BLaER1 (cell line): ENCODE data around the gene ACLY.
"Not testable (repeated sequence)": the region's sequence is repeated elsewhere in the genome, so short reads cannot be mapped to it uniquely, and the experiment has no call there.

Experiments used
- H3K27ac ChIP-seq: shearing (Covaris generic); formaldehyde crosslinking; 2 replicates; pipeline ENCODE4 v1.8.1; 2022
- H3K27me3 ChIP-seq: shearing (Covaris generic); formaldehyde crosslinking; 2 replicates; pipeline ENCODE4 v1.8.1; 2022
- H3K36me3 ChIP-seq: shearing (Covaris generic); formaldehyde crosslinking; 2 replicates; pipeline ENCODE4 v1.8.1; 2022
- H3K4me1 ChIP-seq: shearing (Covaris generic); formaldehyde crosslinking; 2 replicates; pipeline ENCODE4 v1.8.1; 2022
- H3K4me2 ChIP-seq: shearing (Covaris generic); formaldehyde crosslinking; 2 replicates; pipeline ENCODE4 v1.8.1; 2022
- H3K4me3 ChIP-seq: shearing (Covaris generic); formaldehyde crosslinking; 2 replicates; pipeline ENCODE4 v1.8.1; 2022
- H3K9ac ChIP-seq: shearing (Covaris generic); formaldehyde crosslinking; 2 replicates; pipeline ENCODE4 v1.8.1; 2022
- H3K9me3 ChIP-seq: shearing (Covaris generic); formaldehyde crosslinking; 2 replicates; pipeline ENCODE4 v1.8.1; 2022
- H4K20me1 ChIP-seq: shearing (Covaris generic); formaldehyde crosslinking; 2 replicates; pipeline ENCODE4 v1.8.1; 2022
- Cebpa-rat ChIP-seq: shearing (Covaris generic); IDR thresholded peaks from 2 replicates; pipeline ENCODE4 v1.8.1; 2022

The ACLY gene

GRCh38 chr17:41882756-41883155 is 36.0 kb downstream of the ACLY start:
- Histone ChIP-seq H3K4me2 (no peak overlapping the region), H3K27ac (no peak overlapping the region), H3K4me3 (no peak overlapping the region), H3K27me3 (no peaks in the 10 kb centered on the region), H3K4me1 (peaks cover 9% of the 10 kb centered on the region), H3K9ac (no peak overlapping the region), H3K9me3 (peaks cover 6% of the 10 kb centered on the region), H4K20me1 (peaks cover 19% of the 10 kb centered on the region; the same call in 1 of the 2 replicates), H3K36me3 (peaks cover 100% of the 10 kb centered on the region)
- no peak for TF ChIP-seq Cebpa-rat

GRCh38 chr17:41880130-41880529 is 38.6 kb downstream of the ACLY start:
- Histone ChIP-seq H3K4me1 (no peaks in the 10 kb centered on the region), H3K9me3 (peaks cover 16% of the 10 kb centered on the region), H3K4me2 (no peak overlapping the region), H3K27me3 (no peaks in the 10 kb centered on the region), H3K9ac (no peak overlapping the region), H3K36me3 (peaks cover 97% of the 10 kb centered on the region), H3K4me3 (no peak overlapping the region), H4K20me1 (0 out of 2 replicates have a peak, but pooled peaks cover 4% of the 10 kb centered on the region), H3K27ac (no peak overlapping the region)
- no peak for TF ChIP-seq Cebpa-rat

GRCh38 chr17:41874293-41874670 is 44.5 kb downstream of the ACLY start:
- not testable (repeated sequence) for H3K27me3 ChIP-seq, H3K4me2 ChIP-seq, H4K20me1 ChIP-seq, H3K4me1 ChIP-seq, H3K4me3 ChIP-seq, H3K9ac ChIP-seq, H3K27ac ChIP-seq
- Histone ChIP-seq H3K36me3 (peaks cover 97% of the 10 kb centered on the region), H3K9me3 (peaks cover 16% of the 10 kb centered on the region)

- no peak for TF ChIP-seq Cebpa-rat
- Histone ChIP-seq H3K4me1 (no peaks in the 10 kb centered on the region), H3K9ac (no peak overlapping the region), H4K20me1 (peaks cover 9% of the 10 kb centered on the region; the same call in 1 of the 2 replicates), H3K27me3 (no peaks in the 10 kb centered on the region), H3K36me3 (peaks cover 97% of the 10 kb centered on the region), H3K4me3 (no peak overlapping the region), H3K9me3 (peaks cover 16% of the 10 kb centered on the region), H3K4me2 (no peak overlapping the region), H3K27ac (no peak overlapping the region)
These were observed 45.0 kb downstream of the ACLY start for GRCh38 chr17:41873559-41874292.

GRCh38 chr17:41871789-41872188 is 47.0 kb downstream of the ACLY start:
- H3K27me3 ChIP-seq = no peaks in the 10 kb centered on the region
- peaks cover 94% of the 10 kb centered on the region for H3K36me3 ChIP-seq
- H4K20me1 ChIP-seq = peaks cover 9% of the 10 kb centered on the region; the same call in 1 of the 2 replicates
- no peak overlapping the region for H3K27ac ChIP-seq
- TF ChIP-seq Cebpa-rat = no peak
- no peak overlapping the region for H3K9ac ChIP-seq
- peaks cover 2% of the 10 kb centered on the region; the same call in 1 of the 2 replicates for H3K9me3 ChIP-seq
- H3K4me2 ChIP-seq = no peak overlapping the region
- H3K4me1 ChIP-seq = no peaks in the 10 kb centered on the region
- no peak overlapping the region for H3K4me3 ChIP-seq

- Histone ChIP-seq H3K36me3 (peaks cover 87% of the 10 kb centered on the region), H3K4me1 (no peaks in the 10 kb centered on the region), H3K4me3 (no peak overlapping the region), H4K20me1 (peaks cover 9% of the 10 kb centered on the region; the same call in 1 of the 2 replicates), H3K9ac (no peak overlapping the region), H3K9me3 (no peaks in the 10 kb centered on the region), H3K27ac (no peak overlapping the region), H3K4me2 (no peak overlapping the region), H3K27me3 (no peaks in the 10 kb centered on the region)
- no peak for TF ChIP-seq Cebpa-rat
These were observed 48.1 kb downstream of the ACLY start for GRCh38 chr17:41870627-41871026.

- H3K27ac ChIP-seq = no peak overlapping the region
- H4K20me1 ChIP-seq = peaks cover 9% of the 10 kb centered on the region; the same call in 1 of the 2 replicates
- no peaks in the 10 kb centered on the region for H3K4me1 ChIP-seq
- no peaks in the 10 kb centered on the region for H3K9me3 ChIP-seq
- H3K27me3 ChIP-seq = no peaks in the 10 kb centered on the region
- H3K4me3 ChIP-seq = no peak overlapping the region
- peaks cover 85% of the 10 kb centered on the region for H3K36me3 ChIP-seq
- no peak overlapping the region for H3K4me2 ChIP-seq
- no peak for TF ChIP-seq Cebpa-rat
- no peak overlapping the region for H3K9ac ChIP-seq
These were observed 48.7 kb downstream of the ACLY start for GRCh38 chr17:41870097-41870496.

GRCh38 chr17:41869426-41869825 is 49.3 kb downstream of the ACLY start:
- Histone ChIP-seq H3K4me1 (no peaks in the 10 kb centered on the region), H3K27ac (no peak overlapping the region), H3K36me3 (peaks cover 78% of the 10 kb centered on the region), H3K4me3 (no peak overlapping the region), H3K9me3 (no peaks in the 10 kb centered on the region), H3K4me2 (no peak overlapping the region), H3K27me3 (no peaks in the 10 kb centered on the region), H4K20me1 (peaks cover 11% of the 10 kb centered on the region), H3K9ac (no peak overlapping the region)
- no peak for TF ChIP-seq Cebpa-rat

- H3K4me3 ChIP-seq = no peak overlapping the region
- TF ChIP-seq Cebpa-rat = no peak
- H3K9ac ChIP-seq = no peak overlapping the region
- no peak overlapping the region for H3K27ac ChIP-seq
- peaks cover 19% of the 10 kb centered on the region for H4K20me1 ChIP-seq
- no peaks in the 10 kb centered on the region for H3K27me3 ChIP-seq
- H3K9me3 ChIP-seq = no peaks in the 10 kb centered on the region
- peaks cover 7% of the 10 kb centered on the region for H3K4me1 ChIP-seq
- no peak overlapping the region for H3K4me2 ChIP-seq
- H3K36me3 ChIP-seq = peaks cover 70% of the 10 kb centered on the region
These were observed 50.2 kb downstream of the ACLY start for GRCh38 chr17:41868568-41868967.

GRCh38 chr17:41865596-41865893 is 53.2 kb downstream of the ACLY start:
- peak overlapping the region; percentile 76 for H3K4me2 ChIP-seq
- H3K9ac ChIP-seq = peak overlapping the region; percentile 94; the same call in 1 of the 2 replicates
- no peak overlapping the region for H3K27ac ChIP-seq
- H4K20me1 ChIP-seq = peaks cover 45% of the 10 kb centered on the region
- peaks cover 39% of the 10 kb centered on the region for H3K36me3 ChIP-seq
- no peak for TF ChIP-seq Cebpa-rat
- H3K27me3 ChIP-seq = no peaks in the 10 kb centered on the region
- no peaks in the 10 kb centered on the region for H3K9me3 ChIP-seq
- peaks cover 38% of the 10 kb centered on the region for H3K4me1 ChIP-seq
- H3K4me3 ChIP-seq = peak overlapping the region; percentile 85
